ENCODE results near the gene RPL15.

- TF ChIP-seq CTCF (IDR thresholded peaks at IDR 0.05) (no peak), POLR2A (IDR thresholded peaks at IDR 0.05) (no peak), EP300 (IDR thresholded peaks at IDR 0.05) (no peak)
Observed at GRCh38 chr3:23867838-23868237, 49.1 kb upstream of the RPL15 start.

All from tibial nerve (tissue), 4 donors.